Panc1 (cell line): Measurements from ENCODE around the gene SERGEF. TPM values are rescaled to one million over a fixed set of nuclear protein-coding genes. Genes with fewer than 3 reads are reported as not detected.

Source experiments
- ATAC-seq: fragments of 200-7000 bp; cut with Tn5 transposase; 2 replicates; pipeline ENCODE4 v1.9.1; 2020; ENCODE audit warnings: mild to moderate bottlenecking, moderate library complexity
- BruUV-seq: library from RNA; stranded (reverse); fragments of 400-500 nt; replicated peaks from 2 replicates; lab custom pipeline; 2021; lab: Mats Ljungman, UMichigan
- CTCF ChIA-PET: fragments of 300-600 bp; sonication (Branson Sonifier 250); formaldehyde crosslinking; loops from one replicate; lab custom pipeline; 2022; ENCODE audit warnings: antibody characterized with exemption; lab: Charles Lee
- POLR2A ChIA-PET: fragments of 300-600 bp; sonication (Branson Sonifier 250); formaldehyde crosslinking; loops from one replicate; lab custom pipeline; 2022; ENCODE audit warnings: antibody characterized with exemption; lab: Charles Lee
- DNase-seq: peaks from one replicate; pipeline ENCODE4 v3.0.0-alpha.2; 2010; ENCODE audit warnings: low read depth, low spot score
- H3K27ac ChIP-seq: 2 replicates; pipeline ENCODE4 v1.5.1; 2011; ENCODE audit warnings: mild to moderate bottlenecking, low read length, inconsistent platforms
- H3K27me3 ChIP-seq: fragments of 200-500 bp; sonication (Bioruptor generic); 2 replicates; pipeline ENCODE4 v1.6.0; 2014; ENCODE audit warnings: low read length, inconsistent platforms; ENCODE audit not compliant: control insufficient read depth, insufficient read depth
- H3K36me3 ChIP-seq: fragments of 200-500 bp; sonication (Bioruptor generic); 2 replicates; pipeline ENCODE4 v1.5.1; 2014; ENCODE audit warnings: inconsistent platforms, mild to moderate bottlenecking, low read length, moderate library complexity; ENCODE audit not compliant: control insufficient read depth, insufficient read depth
- H3K4me1 ChIP-seq: 2 replicates; pipeline ENCODE4 v1.5.1; 2011; ENCODE audit warnings: inconsistent platforms, mild to moderate bottlenecking, low read length, moderate library complexity; ENCODE audit not compliant: control insufficient read depth, insufficient read depth
- H3K4me3 ChIP-seq, 2 experiments: 2 replicates each; pipeline ENCODE4 v1.5.1; 2011 to 2012; ENCODE audit warnings: low read depth in 2 of 2, low read length in 2 of 2, mild to moderate bottlenecking in 2 of 2, inconsistent platforms in 1 of 2, moderate library complexity in 1 of 2
- H3K9me3 ChIP-seq: fragments of 200-500 bp; sonication (Bioruptor generic); 2 replicates; pipeline ENCODE4 v1.5.1; 2014; ENCODE audit warnings: low read depth, mild to moderate bottlenecking, inconsistent platforms, low read length, moderate library complexity; ENCODE audit not compliant: control insufficient read depth, insufficient read depth
- CTCF ChIP-seq: fragments of 450-650 bp; IDR thresholded peaks from 2 replicates; pipeline ENCODE4 v1.5.1; 2017; ENCODE audit warnings: mild to moderate bottlenecking
- POLR2AphosphoS5 ChIP-seq: IDR thresholded peaks from 2 replicates; pipeline ENCODE4 v1.6.1; 2012; ENCODE audit warnings: mild to moderate bottlenecking, low read depth, low read length, moderate library complexity
- REST ChIP-seq, 2 experiments: IDR thresholded peaks; 2 replicates each; pipeline ENCODE4 v1.6.1; 2011 to 2012; ENCODE audit warnings: low read depth in 2 of 2, control low read depth in 1 of 2, low read length in 1 of 2, mild to moderate bottlenecking in 1 of 2, moderate library complexity in 1 of 2; ENCODE audit not compliant: insufficient read depth in 1 of 2
- SIN3A ChIP-seq: IDR thresholded peaks from 2 replicates; pipeline ENCODE4 v1.6.1; 2012; ENCODE audit warnings: low read depth, mild to moderate bottlenecking, low read length, moderate library complexity, borderline replicate concordance; ENCODE audit not compliant: insufficient read depth
- TCF7L2 ChIP-seq: IDR thresholded peaks from 2 replicates; pipeline ENCODE4 v1.6.1; 2011; ENCODE audit warnings: mild to moderate bottlenecking, low read depth, low read length, inconsistent platforms
- in situ Hi-C: cut with HindIII; loops from 2 replicates; pipeline ENCODE4 v1.10.0; 2016; ENCODE audit warnings: low sequenced_read_pairs, low pct_unique_long_range_greater_than_20kb
- intact Hi-C: fragments of 100-400 bp; cut with micrococcal nuclease; formaldehyde crosslinking; loops from one replicate; pipeline ENCODE4 v1.10.0; 2022; ENCODE audit not compliant: unreplicated experiment
- total RNA-seq: library from RNA; stranded (reverse); gene quantifications from one replicate; pipeline ENCODE4 v1.2.1, GENCODE V29; 2021; ENCODE audit not compliant: unreplicated experiment

The SERGEF gene
- total RNA-seq, 1 experiment from 2014 or later, result 35.5 TPM

GRCh38 chr11:17931595-17931994 is 81.3 kb downstream of the SERGEF start:
- Histone ChIP-seq H3K4me3 (no peak overlapping the region), H3K9me3 (no peaks in the 10 kb centered on the region), H3K27me3 (no peaks in the 10 kb centered on the region), H3K36me3 (no peaks in the 10 kb centered on the region), H3K27ac (no peak overlapping the region), H3K4me1 (no peaks in the 10 kb centered on the region)
- ATAC-seq (no peak), DNase-seq (no peak)
- in situ Hi-C loops (no loop called here), intact Hi-C loops (no loop called here)
- ChIA-PET CTCF (no interaction called here), POLR2A (no interaction called here)
- BruUV-seq, result no TSS peak
- TF ChIP-seq TCF7L2, result no peak
- no peak for TF ChIP-seq REST (IDR thresholded peaks at IDR 0.05; ENCODE audit: insufficient read depth in 1 of 2, low read depth in 2 of 2, low read length in 1 of 2)
- no peak for TF ChIP-seq POLR2AphosphoS5
- no peak for TF ChIP-seq CTCF
- no peak for TF ChIP-seq SIN3A

- H3K9me3 ChIP-seq, result no peaks in the 10 kb centered on the region
- no peaks in the 10 kb centered on the region for H3K4me1 ChIP-seq
- H3K36me3 ChIP-seq, result no peaks in the 10 kb centered on the region
- no peaks in the 10 kb centered on the region for H3K27me3 ChIP-seq
- in situ Hi-C loops (no loop called here), intact Hi-C loops (no loop called here)
- ATAC-seq (no peak), DNase-seq (no peak)
- ChIA-PET POLR2A (no interaction called here), CTCF (no interaction called here)
- BruUV-seq, result no TSS peak
- TF ChIP-seq TCF7L2 (no peak), CTCF (peak; percentile 13), REST (IDR thresholded peaks at IDR 0.05; ENCODE audit: insufficient read depth in 1 of 2, low read depth in 2 of 2, low read length in 1 of 2) (no peak)
- H3K27ac ChIP-seq, result no peak overlapping the region
- H3K4me3 ChIP-seq, result no peak overlapping the region
These were observed 82.2 kb downstream of the SERGEF start for GRCh38 chr11:17930544-17931125.
